GM19395 (cell line): ENCODE measurements around the gene G6PC2.
A peak's percentile ranks its signal among the peaks of the same experiment; 100 is the strongest.
"Not testable (repeated sequence)": the region's sequence is repeated elsewhere in the genome, so short reads cannot be mapped to it uniquely, and the experiment has no call there.

ENCODE experiments used
- ATAC-seq: cut with Tn5 transposase; IDR thresholded peaks from one replicate; pipeline ENCODE4 v1.9.1; 2021; ENCODE audit warnings: mild to moderate bottlenecking, moderate library complexity; ENCODE audit not compliant: unreplicated experiment

The G6PC2 gene, protein sequence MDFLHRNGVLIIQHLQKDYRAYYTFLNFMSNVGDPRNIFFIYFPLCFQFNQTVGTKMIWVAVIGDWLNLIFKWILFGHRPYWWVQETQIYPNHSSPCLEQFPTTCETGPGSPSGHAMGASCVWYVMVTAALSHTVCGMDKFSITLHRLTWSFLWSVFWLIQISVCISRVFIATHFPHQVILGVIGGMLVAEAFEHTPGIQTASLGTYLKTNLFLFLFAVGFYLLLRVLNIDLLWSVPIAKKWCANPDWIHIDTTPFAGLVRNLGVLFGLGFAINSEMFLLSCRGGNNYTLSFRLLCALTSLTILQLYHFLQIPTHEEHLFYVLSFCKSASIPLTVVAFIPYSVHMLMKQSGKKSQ

DNA sequence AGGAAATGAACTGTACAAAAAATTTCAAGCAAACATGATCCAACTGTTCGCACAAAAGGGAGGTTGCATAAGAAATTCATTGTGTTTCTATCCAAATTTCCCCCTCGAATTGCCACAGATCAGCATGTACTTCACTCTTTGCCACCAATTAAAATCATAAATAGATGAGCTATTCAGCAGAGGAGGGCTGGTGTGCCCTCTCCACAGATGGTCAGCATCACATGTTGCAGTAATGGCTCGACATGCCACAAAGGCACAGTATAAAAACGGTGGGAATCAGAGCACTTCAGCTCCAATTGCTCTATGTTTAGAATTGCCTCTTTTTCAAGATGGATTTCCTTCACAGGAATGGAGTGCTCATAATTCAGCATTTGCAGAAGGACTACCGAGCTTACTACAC lies at the start of gene G6PC2:
G6PC2 (plus strand) TSS at position 289 of the 400 bp plus-strand sequence; CDS start at position 330, 41 bp downstream.
- ATAC-seq = no peak

GRCh38 chr2:168851674-168852320 lies 49.3 kb upstream of the G6PC2 start:
- no peak for ATAC-seq

DNA sequence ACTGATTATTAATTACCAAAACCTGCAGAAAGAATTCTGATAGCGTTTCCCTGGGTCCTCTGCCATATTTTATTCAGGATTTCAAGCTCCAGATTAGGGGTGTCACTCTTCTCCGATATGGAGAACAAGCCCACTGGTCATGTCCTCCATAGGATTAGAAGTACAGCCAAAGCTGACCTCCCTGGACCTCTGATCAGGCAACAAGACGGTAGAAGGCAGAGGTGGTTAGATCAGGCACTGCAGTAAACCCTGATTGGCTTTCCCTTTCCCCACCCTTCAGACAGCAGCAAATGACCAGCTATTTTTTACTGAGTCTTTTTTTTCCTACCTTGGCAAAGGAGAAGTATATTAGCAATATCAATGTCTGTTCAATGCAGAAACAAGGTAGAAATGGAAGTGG lies 48.6 kb upstream of the G6PC2 start:
- ATAC-seq = no peak

DNA sequence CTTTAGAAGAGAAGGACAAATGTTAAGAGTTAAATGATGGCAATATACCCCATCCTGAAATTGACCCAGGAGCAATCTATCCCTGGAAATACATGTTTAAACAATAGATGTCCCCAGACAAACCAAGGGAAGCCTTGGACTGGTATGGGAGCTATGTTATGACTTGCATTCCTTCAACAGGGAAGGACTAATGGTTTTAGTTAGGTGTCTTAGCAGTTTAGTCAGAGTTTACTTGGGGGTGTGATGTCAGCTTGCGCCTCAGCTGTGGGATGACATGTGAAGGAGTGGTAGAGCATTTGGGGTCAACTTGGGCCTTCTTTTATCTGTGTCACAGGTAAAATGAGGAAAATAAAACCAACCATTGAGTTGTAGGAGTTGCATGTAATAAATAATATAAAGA lies 47.6 kb upstream of the G6PC2 start:
- ATAC-seq = no peak

DNA sequence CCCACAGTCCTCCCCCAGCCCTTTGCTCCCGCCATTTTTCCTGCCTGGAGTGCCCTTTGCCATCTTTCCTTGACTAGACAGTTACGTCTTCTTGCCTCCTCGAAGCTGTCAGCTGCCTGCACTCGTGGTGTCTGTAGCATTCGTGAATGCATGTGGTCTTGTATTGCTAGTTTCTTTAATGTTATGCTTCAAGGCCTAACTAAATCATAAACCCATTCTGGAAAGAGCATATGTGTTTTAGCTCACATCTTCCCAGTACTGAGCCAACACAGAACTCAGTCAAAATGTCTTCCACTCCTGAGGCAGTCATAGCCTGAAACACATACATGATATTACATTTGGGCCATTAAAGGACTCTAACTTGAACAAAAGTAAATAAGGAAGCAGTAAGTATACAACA lies 46.4 kb upstream of the G6PC2 start:
- ATAC-seq = no peak

GRCh38 chr2:168855601-168856000 lies 45.5 kb upstream of the G6PC2 start:
- ATAC-seq = no peak

GRCh38 chr2:168858146-168858545 lies 42.9 kb upstream of the G6PC2 start:
- ATAC-seq = no peak

DNA sequence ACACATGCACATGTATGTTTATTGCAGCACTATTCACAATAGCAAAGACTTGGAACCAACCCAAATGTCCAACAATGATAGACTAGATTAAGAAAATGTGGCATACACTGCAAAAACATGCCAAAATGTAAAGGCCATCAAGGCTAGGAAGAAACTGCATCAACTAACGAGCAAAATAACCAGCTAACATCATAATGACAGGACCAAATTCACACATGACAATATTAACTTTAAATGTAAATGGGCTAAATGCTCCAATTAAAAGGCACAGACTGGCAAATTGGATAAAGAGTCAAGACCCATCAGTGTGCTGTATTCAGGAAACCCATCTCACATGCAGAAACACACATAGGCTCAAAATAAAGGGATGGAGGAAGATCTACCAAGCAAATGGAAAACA lies 33.9 kb upstream of the G6PC2 start:
- not testable (repeated sequence) for ATAC-seq

- ATAC-seq = not testable (repeated sequence)
Observed at GRCh38 chr2:168870369-168870768, 30.7 kb upstream of the G6PC2 start.

DNA sequence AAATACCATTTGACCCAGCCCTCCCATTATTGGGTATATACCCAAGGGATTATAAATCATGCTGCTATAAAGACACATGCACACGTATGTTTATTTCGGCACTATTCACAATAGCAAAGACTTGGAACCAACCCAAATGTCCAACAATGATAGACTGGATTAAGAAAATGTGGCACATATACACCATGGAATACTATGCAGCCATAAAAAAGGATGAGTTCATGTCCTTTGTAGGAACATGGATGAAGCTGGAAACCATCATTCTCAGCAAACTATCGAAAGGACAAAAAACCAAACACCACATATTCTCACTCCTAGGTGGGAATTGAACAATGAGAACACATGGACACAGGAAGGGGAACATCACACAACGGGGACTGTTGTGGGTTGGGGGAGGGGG lies 30.3 kb upstream of the G6PC2 start:
- ATAC-seq = not testable (repeated sequence)

DNA sequence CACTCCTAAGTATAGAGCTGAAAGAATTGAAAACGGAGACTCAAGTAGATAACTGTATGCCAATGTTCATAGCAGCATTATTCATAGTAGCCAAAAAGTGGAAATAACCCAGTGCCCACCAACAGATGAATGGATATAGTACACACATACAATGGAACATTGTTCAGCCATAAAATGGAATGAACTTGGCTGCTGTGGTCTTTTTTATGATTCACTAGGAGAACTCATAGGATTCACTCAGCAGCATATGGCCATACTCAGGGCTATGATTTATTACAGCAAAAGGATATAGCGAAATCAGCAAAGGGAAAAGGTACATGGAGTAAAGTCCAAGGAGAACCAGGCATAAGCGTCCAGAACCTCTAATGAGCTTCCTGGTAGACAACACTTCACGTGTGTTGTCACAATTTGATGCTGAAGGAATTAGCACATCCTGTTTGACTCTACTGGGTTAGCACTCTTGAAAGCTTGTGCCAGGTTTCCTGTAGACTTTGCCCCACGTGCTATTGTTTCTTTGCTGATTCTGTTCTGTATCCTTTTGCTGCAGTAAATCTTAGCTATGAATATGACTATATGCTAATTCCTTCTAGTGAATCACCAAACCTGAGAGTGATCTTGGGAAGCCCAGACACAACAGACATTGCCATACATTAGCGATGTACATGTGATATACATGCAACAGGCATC lies 26.6 kb upstream of the G6PC2 start:
- ATAC-seq = no peak

DNA sequence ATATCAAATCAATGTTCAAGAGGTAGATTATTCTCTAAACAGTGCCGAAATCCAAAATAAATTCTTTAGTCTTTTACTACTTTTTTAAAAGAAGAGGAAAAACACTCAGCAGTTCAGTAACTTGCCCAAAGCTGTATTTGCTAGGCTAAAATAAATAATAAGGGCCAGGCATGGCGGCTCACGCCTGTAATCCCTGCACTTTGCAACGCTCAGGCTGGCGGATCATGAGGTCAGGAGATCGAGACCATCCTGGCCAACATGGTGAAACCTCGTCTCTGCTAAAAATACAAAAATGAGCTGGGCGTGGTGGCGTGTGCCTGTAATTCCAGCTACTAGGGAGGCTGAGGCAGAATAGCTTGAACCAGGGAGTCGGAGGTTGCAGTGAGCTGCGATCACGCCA lies 18.9 kb upstream of the G6PC2 start:
- ATAC-seq = not testable (repeated sequence)

DNA sequence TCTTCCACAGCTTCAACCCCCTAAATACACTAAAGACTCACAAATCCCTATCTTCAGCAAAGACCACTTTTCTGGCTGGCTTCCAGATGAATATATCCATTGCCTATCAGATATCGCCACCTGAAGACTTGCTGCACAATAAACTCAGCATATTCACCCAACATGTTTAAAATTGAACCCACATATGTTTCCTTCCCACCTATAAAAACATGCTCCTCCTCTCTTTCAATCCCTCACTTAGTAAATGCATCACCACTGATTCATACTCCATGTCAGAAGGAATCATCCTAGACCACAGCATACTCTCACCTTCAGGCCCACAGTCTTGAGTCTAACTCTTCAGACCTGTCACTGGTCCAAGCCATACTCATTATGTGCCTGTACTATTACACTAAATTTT lies 16.1 kb upstream of the G6PC2 start:
- no peak for ATAC-seq

DNA sequence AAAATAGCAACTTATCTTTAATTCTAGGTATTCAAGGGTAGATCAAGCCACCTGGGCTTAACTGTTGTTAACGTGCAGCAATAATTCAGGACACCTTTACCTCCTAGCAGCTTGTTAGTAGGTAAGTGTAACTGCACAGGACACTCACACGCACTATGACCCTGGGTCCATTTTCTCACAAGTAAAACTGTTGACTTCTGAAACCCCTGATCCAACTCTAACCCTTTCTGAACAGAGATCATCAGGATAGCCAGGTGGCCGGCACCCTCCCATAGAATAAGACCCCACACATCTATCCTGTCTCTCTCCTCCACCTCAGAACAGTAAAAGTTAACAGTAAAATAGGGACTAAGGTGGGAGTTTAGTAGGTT lies 11.5 kb upstream of the G6PC2 start:
- ATAC-seq = peak; percentile 10

GRCh38 chr2:168890006-168890782 lies 10.9 kb upstream of the G6PC2 start, which contains the start of gene SPC25:
TSS of gene SPC25 (minus strand) at chr2:168890430. CDS start at chr2:168889519, 911 bp downstream.
- peak; percentile 100 for ATAC-seq

GRCh38 chr2:168892327-168892726 lies 8.8 kb upstream of the G6PC2 start:
- no peak for ATAC-seq

GRCh38 chr2:168894101-168894500 lies 7.0 kb upstream of the G6PC2 start:
- ATAC-seq = no peak

- no peak for ATAC-seq
Observed at GRCh38 chr2:168894720-168895119, 6.4 kb upstream of the G6PC2 start.

GRCh38 chr2:168895771-168896170 lies 5.3 kb upstream of the G6PC2 start:
- ATAC-seq = no peak

GRCh38 chr2:168896783-168897182 lies 4.3 kb upstream of the G6PC2 start:
- no peak for ATAC-seq

DNA sequence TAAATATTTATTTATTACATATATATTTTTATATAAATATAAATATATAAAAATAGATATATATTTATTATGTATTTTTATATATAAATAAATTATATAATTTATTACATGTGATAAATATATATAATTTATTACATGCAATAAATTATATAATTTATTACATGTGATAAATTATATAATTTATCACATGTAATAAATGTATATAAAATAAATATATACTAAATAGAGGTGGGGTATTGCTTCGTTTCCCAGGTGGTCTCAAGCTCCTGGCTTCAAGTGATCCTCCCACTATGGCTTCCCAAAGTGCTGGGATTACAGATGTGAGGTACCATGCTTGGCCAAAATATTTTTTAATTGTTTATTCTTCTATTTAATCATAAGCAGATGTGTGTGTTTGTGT lies 3.6 kb upstream of the G6PC2 start:
- ATAC-seq = no peak
